NCI-H526 (cell line): ENCODE results near the gene PRH2.

Experiments
- DNase-seq, 2 experiments: peaks; one replicate each; lab custom pipeline; 2025; lab: John Stamatoyannopoulos, UW

PRH2 gene

DNA sequence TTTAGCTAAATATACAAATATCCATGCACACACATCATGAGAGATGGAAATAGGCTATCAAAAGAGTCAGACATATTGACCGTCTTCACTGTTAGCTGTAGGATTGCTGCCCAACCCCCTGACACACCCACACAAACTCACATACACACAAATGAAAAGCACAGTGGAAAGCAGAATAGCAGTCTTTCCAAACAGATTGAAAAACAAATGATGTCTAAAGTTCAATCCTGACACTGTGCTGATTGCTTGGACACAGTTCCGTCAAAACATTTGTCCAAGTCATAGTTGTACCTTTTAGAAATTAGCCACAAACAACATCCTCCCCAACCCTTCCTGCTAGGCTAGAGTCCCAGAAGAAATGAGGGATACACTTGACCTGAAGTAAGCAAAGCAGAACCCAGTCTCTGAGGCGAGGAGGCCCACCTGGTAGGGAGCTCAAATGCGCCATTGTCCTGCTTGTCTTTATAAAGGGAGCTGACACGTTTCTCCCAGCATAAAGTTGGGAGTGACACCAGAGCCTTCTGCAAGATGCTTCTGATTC is at the start of gene PRH2:
Gene PRH2 (plus strand): TSS at position 491 of the 541 bp plus-strand sequence. CDS start 38 bp downstream, at position 529.
- DNase-seq, result no peak

DNA sequence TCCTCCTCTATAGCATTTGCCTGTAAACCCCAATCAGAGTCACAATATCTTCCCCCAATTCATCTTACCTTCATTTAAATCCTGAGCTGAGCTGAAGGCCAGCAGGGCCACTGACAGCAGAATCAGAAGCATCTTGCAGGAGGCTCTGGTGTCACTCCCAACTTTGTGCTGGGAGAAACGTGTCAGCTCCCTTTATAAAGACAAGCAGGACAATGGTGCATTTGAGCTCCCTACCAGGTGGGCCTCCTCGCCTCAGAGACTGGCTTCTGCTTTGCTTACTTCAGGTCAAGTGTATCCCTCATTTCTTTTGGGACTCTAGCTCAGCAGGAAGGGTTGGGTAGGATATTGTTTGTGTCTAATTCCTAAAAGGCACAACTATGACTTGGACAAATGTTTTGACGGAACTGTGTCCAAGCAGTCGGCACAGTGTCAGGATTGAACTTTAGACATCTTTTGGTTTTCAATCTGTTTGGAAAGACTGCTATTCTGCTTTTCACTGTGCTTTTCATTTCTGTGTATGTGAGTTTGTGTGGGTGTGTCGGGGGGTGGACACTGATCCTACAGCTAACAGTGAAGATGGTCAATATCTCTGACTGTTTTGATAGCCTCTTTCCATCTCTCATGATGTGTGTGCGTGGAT is 44.8 kb upstream of the PRH2 start, which contains the start of gene PRH1:
Gene PRH1 (minus strand): TSS at position 170 of the 640 bp plus-strand sequence. CDS start 38 bp downstream, at position 132.
- DNase-seq, result no peak

- no peak for DNase-seq
Observed at GRCh38 chr12:10889226-10889625, 39.8 kb upstream of the PRH2 start.

DNA sequence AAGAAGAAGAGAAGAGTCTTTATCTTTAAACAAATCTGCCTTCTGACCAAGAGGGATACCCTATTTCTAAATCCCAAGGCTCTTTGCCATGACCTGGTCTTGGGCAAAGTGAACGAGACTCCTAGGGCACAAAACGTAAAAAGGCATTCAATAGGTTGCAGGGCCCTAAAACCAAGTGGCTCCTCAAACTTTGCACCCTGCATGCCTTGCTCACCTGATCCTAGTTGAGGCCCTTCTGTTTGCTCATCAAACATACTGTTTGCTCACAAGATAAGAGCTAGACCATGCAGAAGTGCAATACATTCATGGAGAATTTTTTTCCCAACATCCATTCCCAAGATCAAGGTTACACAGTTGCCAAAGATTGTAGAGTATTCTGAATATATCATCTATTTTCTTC is 37.1 kb upstream of the PRH2 start:
- DNase-seq, result no peak

DNA sequence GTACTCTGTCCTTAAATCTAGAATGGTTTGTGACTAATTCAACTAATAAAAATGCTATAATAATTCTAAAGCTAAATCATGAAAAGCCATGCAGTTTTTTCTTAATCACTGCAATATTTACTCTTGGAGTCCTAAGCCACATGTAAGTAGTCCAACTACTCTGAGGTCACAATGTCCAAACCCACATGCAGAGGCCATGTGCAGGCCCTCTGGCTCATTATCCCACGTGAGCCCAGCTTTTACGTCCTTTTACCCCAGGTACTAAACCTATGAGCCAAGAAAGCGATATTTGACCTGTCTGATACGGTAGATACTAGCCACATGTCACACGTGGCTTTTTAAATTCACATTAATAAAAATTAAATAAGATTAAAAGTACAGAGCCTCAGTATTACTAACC is 32.2 kb upstream of the PRH2 start:
- no peak for DNase-seq

DNA sequence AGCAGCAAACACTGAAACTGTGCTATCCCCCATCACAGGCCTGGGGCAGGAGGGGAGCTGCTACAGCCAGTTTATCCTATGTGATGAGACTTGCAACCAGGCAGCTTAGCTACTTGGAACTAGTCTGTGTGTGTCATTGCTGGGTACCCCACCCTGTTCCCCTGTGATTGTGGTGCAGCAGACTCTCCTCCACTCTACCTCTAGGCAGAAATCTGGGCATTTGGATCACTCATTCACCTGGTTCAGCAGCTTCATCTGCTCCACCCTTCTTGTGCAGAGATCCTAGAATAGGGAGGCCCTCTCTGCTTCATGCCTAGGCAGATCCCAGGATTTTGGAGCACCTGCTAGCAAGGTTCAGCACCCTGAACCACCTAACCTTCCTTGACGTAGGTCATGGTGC is 28.5 kb upstream of the PRH2 start:
- DNase-seq, result no peak

DNA sequence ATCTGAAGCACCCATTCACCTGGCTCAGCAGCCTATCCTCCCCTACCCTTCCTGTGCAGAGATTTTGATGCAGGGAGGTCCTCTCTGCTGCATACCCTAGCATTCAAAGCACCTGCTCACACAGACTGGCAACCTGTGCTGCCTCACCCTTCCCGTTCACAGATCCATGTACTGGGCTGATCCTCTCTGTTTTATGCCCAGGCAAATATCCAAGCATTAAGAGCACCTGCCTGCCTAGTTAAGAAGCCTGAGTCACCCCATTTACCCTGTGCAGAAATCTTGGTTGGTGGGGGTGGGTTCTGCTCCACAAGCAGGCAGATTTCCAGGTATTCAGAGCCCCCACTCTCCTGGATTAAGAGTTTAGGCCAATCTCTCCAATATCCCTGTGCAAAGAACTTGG is 28.1 kb upstream of the PRH2 start:
- no peak for DNase-seq

- DNase-seq, result peak in 1 of 2 experiments; percentile 7
Observed at GRCh38 chr12:10901427-10901826, 27.6 kb upstream of the PRH2 start.

- no peak for DNase-seq
Observed at GRCh38 chr12:10904686-10905085, 24.4 kb upstream of the PRH2 start.

DNA sequence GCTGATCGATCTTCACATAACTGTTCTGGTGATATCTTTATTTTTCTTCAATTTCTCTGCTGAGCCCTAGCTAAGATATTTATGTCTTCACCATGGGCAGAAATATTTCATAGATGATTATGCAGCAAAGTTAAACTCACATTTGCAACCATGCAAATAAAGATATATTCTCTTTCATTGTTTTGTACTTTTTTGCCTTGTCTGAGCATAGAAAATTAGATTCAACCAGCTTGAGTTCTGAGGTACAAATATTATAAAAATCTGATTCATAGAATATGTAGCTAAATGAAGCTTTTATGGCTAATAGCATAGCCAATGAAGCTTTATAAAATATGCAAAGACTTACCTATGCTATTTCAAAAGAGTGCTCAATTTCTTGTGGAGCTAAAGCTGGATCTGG is 19.6 kb upstream of the PRH2 start, which contains the start of gene TAS2R13:
Gene TAS2R13 (minus strand): TSS at position 101 of the 400 bp plus-strand sequence. CDS start 264 bp downstream, outside the sequence.
- no peak for DNase-seq

DNA sequence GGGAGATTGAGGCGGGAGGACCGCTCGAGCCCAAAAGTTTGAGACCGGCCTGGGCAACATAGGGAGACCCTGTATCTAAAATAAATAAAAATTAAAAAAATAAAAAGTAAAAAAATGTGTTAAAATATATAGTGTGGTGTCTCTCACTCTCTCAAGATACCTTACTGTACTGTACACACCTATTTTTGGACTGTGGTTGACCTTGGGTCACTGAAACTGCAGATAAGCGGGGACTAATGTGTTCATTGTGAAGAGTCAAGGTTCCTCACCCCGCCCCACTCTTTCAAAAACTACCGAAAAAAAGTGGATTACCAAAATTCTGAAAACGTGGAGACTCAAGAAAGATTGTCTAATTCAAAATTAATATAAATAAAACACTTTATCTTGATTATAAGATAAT is 18.7 kb upstream of the PRH2 start:
- no peak for DNase-seq

DNA sequence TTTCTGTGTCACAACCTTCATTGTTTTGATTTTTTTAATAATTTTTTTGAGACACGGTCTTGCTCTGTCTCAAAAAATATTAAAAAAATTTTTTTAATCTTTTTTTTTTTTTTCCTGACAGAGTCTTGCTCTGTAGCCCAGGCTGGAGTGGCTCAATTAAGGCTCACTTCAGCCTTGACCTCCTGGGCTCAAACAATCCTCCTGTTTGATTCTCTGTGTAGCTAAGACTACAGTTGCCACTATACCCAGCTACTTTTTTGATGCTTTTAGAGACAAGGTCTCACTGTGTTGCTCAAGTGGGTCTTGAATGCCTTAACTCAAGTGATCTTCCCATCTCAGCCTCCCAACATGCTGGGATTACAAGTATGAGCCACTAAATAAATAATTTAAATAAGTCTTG is 9.2 kb upstream of the PRH2 start:
- no peak for DNase-seq

DNA sequence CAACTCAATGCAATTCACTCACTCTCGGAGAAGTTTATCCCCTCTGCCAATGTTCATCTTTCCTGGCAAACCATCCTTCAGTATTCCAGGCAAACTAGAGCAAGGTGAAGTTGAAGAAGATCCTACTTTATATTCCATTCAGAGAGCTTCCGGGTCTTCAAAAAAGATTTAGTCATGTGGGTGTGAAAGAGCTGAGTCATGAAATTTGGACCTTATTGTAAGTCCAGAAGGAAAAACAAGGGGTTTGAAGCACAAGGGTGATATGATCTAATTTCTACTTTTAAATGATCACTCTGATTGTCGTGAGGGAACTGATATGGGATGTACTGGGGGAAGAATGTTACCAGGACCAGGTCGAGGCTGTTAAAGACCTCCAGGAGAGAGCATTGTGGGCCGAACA is 2.8 kb upstream of the PRH2 start:
- no peak for DNase-seq

- DNase-seq, result no peak
Observed at GRCh38 chr12:10936506-10936905, 7.5 kb downstream of the PRH2 start.

DNA sequence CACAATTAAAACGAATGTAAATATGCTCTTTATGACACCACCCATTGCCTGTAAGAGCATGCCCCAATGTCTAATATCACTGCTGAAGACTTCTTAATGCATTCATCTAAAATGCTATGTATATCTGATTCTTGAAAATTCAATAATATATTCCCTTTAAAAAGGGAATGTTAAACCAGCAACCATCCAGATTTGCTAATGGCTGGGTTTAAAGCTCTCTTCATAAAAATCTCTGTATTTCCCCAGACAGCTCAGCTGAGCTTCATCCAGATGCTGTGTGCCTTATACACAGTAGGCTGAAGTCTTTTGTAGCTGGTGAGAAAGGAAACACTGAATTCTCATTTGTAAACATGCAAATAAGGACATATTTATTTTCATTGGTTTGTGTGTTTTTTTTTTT is 10.1 kb downstream of the PRH2 start, which contains the start of gene TAS2R14:
Gene TAS2R14 (minus strand): TSS at position 101 of the 400 bp plus-strand sequence. CDS start 56 bp downstream, at position 45.
- no peak for DNase-seq

DNA sequence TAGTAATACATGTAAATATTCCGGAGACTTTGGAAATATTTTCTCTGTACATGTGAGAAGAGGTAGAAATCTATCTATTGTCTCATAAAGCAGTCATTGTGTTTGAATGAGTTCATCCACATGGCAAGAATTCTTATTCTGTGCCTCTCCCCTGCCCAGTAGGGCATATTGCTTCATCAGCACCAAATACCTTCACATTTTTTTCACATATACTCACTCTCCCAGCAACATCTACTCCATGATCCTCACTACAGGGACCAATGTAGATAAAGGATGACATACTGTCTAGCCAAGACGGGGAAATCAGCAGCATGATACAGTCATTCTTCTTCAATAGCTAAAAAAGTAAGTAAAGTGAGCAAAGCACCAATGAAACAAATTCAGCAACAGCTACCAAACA is 11.4 kb downstream of the PRH2 start:
- DNase-seq, result no peak

- DNase-seq, result no peak
Observed at GRCh38 chr12:10941369-10941768, 12.3 kb downstream of the PRH2 start.

GRCh38 chr12:10941916-10942607 is 13.0 kb downstream of the PRH2 start:
- DNase-seq, result peak in 1 of 2 experiments; percentile 6

DNA sequence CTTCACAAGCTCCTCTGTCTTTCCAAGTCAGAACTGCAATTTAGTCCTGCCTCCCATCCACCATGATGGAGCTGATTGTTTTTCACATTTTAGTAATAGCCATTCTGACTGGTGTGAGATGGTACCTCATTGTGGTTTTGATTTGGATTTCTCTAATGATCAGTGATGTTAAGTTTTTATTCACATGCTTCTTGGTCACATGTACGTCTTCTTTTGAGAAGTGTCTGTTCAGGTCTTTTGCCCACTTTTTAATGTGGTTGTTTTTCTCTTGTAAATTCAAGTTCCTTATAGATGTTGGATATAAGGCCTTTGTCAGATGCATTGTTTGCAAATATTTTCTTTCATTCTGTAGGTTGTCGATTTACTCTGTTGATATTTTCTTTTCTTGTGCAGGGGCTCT is 14.1 kb downstream of the PRH2 start:
- no peak for DNase-seq

GRCh38 chr12:10952645-10953044 is 23.6 kb downstream of the PRH2 start:
- DNase-seq, result peak in 1 of 2 experiments; percentile 5

- no peak for DNase-seq
Observed at GRCh38 chr12:10956085-10956484, 27.0 kb downstream of the PRH2 start.

- DNase-seq, result no peak
Observed at GRCh38 chr12:10957741-10958140, 28.7 kb downstream of the PRH2 start.

DNA sequence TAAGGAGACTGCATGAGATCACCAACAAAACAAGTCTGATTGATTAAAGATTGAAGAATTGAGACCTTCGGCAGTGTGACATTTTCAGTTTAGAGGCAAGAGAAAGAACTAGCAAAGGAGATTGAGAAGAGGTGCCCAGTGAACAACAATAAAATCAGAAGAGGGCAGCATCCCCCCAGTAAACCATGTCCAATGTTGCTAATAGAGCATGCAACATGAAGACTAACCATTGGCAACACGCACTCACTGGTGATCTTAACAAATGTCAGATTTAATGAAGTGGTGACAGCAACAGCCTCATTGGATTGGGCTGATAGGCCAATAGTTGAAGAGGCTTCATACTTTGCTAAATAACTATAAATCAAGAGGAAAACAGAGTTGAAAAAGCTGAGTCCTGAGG is 30.8 kb downstream of the PRH2 start:
- DNase-seq, result peak in 1 of 2 experiments; percentile 44
